Activated CD4-positive, alpha-beta T cell treated with anti-CD3 and anti-CD28 coated beads, Interleukin-2, amount 50 U/mL, for 48 hours (primary cell): ENCODE results near the gene SFXN5.
A peak's percentile ranks its signal among the peaks of the same experiment; 100 is the strongest.
"Not testable (repeated sequence)": the region's sequence is repeated elsewhere in the genome, so short reads cannot be mapped to it uniquely, and the experiment has no call there.

Experiments used
- DNase-seq, 2 experiments: peaks; one replicate each; pipeline ENCODE4 v3.0.0-alpha.2; 2020

The SFXN5 gene

GRCh38 chr2:72917877-72918553 is 153.5 kb downstream of the SFXN5 start:
- DNase-seq = no peak

- DNase-seq = peak; percentile 57 to 61
Measured at GRCh38 chr2:72917138-72917876, 154.2 kb downstream of the SFXN5 start, which contains the start of gene EMX1. Gene EMX1, plus strand, starts transcription at chr2:72917519. Its CDS starts 334 bp downstream, at chr2:72917853.

DNA sequence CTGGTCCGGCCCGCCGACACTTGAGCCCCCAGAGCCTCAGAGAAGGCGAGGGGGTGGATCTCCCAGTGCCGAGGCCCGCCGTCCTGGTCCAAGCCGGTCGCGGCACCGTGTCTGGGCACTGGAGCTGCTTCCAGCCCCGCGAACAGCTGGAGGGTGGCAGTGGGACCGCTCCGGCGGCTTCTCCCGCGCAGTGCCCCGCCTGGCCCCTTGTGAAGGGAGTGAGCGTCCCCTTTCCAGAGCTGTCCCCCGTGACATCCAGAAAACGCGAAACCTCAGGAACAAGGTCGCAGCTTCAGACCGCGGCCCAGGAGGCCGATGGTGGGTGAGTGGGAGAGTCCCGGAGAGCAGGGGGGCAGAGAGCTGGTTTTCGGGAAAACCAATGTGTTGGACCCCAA is 154.8 kb downstream of the SFXN5 start:
- DNase-seq = no peak

GRCh38 chr2:72915907-72916742 is 155.4 kb downstream of the SFXN5 start:
- DNase-seq = peak; percentile 43 to 53

- no peak for DNase-seq
Measured at GRCh38 chr2:72915320-72915906, 156.1 kb downstream of the SFXN5 start.

DNA sequence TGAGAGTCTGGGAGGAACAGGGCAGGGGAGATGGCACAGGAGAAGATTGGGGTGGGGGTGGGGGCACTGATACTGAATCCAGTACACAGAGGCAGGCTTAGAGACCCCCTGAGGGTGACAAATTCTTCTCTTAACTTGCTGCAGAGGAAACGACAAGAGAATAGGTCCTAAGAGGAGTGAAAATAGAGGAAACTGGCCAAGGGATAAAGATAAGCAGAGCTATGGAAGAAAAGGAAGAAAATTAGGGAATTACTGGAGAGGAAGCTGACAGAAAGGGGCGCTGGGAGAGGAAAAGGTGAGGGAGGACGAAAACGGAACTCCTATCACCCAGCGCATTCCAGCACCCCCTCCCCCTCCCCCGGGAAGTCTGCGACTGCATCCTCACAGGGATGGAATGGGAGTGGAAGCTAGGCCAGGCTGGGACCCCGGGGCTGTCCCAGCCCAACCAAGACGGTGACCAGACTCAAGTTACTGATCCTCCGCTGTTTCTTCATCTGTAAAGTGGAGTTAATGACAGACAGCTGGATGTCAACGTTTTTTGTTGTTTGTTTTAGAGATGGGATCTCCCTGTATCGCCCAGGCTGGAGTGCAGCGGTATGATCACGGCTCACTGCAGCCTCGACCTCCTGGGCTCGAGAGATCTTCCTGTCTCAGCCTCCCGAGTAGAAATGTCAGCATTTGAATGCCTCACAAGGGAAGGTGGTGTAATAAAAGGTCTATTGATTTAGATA is 156.8 kb downstream of the SFXN5 start:
- DNase-seq = no peak

GRCh38 chr2:72914206-72914559 is 157.3 kb downstream of the SFXN5 start:
- DNase-seq = no peak

- DNase-seq = no peak
Measured at GRCh38 chr2:72913486-72914205, 157.9 kb downstream of the SFXN5 start.

GRCh38 chr2:72911256-72911655 is 160.3 kb downstream of the SFXN5 start:
- DNase-seq = no peak

- no peak for DNase-seq
Measured at GRCh38 chr2:72908741-72909140, 162.8 kb downstream of the SFXN5 start.

DNA sequence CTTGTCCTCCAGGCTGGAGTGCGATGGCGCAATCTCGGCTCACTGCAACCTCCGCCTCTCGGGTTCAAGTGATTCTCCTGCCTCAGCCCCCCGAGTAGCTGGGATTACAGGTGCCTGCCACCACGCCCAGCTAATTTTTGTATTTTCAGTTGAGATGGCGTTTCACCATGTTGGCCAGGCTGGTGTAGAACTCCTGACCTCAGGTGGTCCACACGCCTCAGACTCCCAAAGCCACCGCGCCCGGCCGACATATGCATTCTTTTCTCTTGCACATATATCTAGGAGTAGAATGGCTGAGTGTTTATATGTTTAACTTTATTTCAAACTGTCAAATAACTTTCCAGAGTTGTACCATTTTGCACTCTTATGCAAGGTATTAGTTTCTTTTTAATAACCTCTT is 164.1 kb downstream of the SFXN5 start:
- not testable (repeated sequence) for DNase-seq

DNA sequence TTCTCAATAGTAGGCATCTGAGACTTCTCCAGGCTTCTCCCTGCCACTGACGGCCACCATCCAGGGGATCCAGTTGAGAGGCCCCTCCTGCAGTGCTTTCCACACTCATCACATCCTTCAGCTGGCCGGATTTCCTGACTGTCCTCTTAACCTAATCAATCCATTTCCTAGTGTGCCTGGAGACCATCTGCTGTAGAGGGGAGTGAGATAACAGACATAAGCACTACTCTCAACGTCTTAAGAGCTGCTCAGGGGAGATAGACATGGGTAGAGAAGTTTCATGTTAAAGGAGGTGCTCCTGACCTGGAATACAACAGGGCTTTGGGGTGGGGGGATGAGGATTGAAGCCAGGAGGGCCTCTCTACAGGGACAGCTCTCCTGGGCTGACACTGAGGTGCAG is 170.1 kb downstream of the SFXN5 start:
- no peak for DNase-seq

DNA sequence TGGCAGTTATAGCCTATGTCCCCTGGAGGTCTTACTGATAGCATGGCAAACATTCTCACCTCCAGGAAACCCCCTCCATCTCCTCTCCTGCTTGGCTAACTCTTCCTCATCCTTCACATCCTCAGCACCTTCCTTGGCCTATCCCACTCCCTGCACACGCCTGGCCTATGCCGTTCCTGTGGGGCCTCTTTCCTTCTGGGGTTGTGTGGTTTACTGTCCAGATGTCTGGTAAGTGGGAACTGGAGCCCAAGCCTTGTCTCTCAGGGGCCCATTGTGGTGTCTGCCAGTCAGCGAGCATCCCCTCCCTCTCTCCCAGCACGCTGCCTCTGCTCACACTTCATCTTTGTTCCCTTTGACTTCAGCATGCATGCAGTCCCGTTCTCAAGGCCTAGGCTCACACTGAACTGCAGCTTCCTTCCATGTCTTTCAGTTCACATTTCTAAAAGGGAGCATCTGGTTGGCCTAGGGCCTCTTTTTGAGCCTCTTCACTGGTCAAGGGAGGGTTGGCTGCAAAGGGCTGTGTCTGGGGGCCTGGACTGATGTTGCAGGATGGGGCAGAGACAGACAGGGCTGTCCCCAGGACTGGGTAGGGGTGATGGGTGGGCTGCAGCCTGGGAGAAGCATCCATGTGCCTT is 171.2 kb downstream of the SFXN5 start:
- no peak for DNase-seq

DNA sequence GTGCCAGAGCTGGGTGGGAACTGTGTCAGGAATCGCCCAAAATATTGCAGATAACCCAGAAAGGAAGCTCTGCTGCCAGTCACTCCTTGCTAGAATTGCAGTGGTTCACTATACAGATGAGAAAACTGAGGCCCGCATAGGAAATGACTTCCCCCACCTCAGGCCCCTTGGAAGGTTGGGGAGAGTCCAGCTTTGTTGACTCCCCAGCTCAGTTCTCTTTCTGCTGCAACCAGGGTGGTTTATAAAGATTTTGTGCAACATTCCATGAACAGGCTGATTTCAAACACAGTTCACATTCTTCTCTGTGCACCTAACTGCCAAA is 173.0 kb downstream of the SFXN5 start:
- DNase-seq = no peak

- DNase-seq = no peak
Measured at GRCh38 chr2:72897785-72898584, 173.5 kb downstream of the SFXN5 start.

DNA sequence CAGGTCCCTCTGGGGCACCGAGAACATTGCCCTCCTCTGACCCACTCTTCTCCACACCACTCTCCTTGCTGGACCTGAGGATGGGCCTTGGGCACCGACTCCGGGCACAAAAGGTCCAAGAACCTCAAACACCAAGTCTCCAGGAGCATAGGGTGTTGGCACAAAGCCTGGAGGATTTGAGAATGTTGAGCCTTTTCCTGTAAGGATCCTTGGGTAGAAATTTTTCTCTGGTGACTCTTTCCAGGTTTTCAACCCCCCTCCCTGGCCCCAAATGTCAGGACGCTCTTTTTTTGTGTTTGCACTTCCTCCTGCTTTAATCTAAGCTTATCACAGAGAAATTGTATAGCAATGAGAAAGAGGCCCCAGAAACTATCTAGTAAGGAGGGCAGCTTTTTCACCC is 175.1 kb downstream of the SFXN5 start:
- DNase-seq = no peak

- no peak for DNase-seq
Measured at GRCh38 chr2:72895759-72896281, 175.7 kb downstream of the SFXN5 start.

GRCh38 chr2:72895154-72895553 is 176.4 kb downstream of the SFXN5 start:
- no peak for DNase-seq

GRCh38 chr2:72894514-72894913 is 177.0 kb downstream of the SFXN5 start:
- DNase-seq = no peak

GRCh38 chr2:72893594-72894319 is 177.8 kb downstream of the SFXN5 start:
- DNase-seq = peak; percentile 57 to 61
